22Rv1 (cell line): ENCODE results near the gene DCC.

Experiments
- CTCF ChIP-seq: fragments of 450-650 bp; IDR thresholded peaks from 2 replicates; pipeline ENCODE4 v1.5.1; 2017; ENCODE audit warnings: mild to moderate bottlenecking
- ZFX ChIP-seq: fragments of 450-650 bp; IDR thresholded peaks from 2 replicates; pipeline ENCODE4 v1.6.1; 2017; ENCODE audit warnings: antibody characterized with exemption, borderline replicate concordance

- TF ChIP-seq CTCF, result no peak
- TF ChIP-seq ZFX, result no peak
Observed at GRCh38 chr18:52781113-52781512, 441.1 kb downstream of the DCC start.
